H9 (cell line): ENCODE measurements around the gene CCDC159. TPM values are rescaled to one million over a fixed set of nuclear protein-coding genes. Genes with fewer than 3 reads are reported as not detected.

Source experiments
- DNase-seq: peaks from one replicate; pipeline ENCODE4 v3.0.0-alpha.2; 2017
- H2AFZ ChIP-seq: one replicate; pipeline ENCODE4 v1.6.1; 2013; ENCODE audit warnings: mild to moderate bottlenecking, low read length, control low read depth, moderate library complexity
- H2AK5ac ChIP-seq: 2 replicates; pipeline ENCODE4 v1.6.1; 2013; ENCODE audit warnings: low read length, control low read depth, mixed read lengths; ENCODE audit not compliant: insufficient read length
- H2BK120ac ChIP-seq: one replicate; pipeline ENCODE4 v1.6.1; 2013; ENCODE audit warnings: low read depth, mild to moderate bottlenecking, low read length, control low read depth, inconsistent platforms; ENCODE audit not compliant: poor library complexity, severe bottlenecking
- H2BK12ac ChIP-seq: 2 replicates; pipeline ENCODE4 v1.6.1; 2013; ENCODE audit warnings: low read length, control low read depth, mixed read lengths, low read depth; ENCODE audit not compliant: insufficient read length
- H2BK15ac ChIP-seq: 2 replicates; pipeline ENCODE4 v1.6.1; 2013; ENCODE audit warnings: low read depth, low read length, control low read depth
- H2BK20ac ChIP-seq: one replicate; pipeline ENCODE4 v1.6.1; 2013; ENCODE audit warnings: low read depth, mild to moderate bottlenecking, low read length, control low read depth, inconsistent platforms; ENCODE audit not compliant: poor library complexity, severe bottlenecking
- H2BK5ac ChIP-seq: 2 replicates; pipeline ENCODE4 v1.6.1; 2013; ENCODE audit warnings: low read length, control low read depth, mixed read lengths; ENCODE audit not compliant: insufficient read length
- H3K14ac ChIP-seq: 2 replicates; pipeline ENCODE4 v1.6.1; 2013; ENCODE audit warnings: low read length, control low read depth; ENCODE audit not compliant: insufficient read depth
- H3K18ac ChIP-seq: 2 replicates; pipeline ENCODE4 v1.6.1; 2013; ENCODE audit warnings: low read depth, mild to moderate bottlenecking, mixed read lengths, low read length, control low read depth; ENCODE audit not compliant: insufficient read length
- H3K23ac ChIP-seq: 2 replicates; pipeline ENCODE4 v1.6.1; 2013; ENCODE audit warnings: low read length, control low read depth, mixed read lengths, low read depth; ENCODE audit not compliant: insufficient read length
- H3K23me2 ChIP-seq: 2 replicates; pipeline ENCODE4 v1.6.1; 2013; ENCODE audit warnings: low read depth, mild to moderate bottlenecking, mixed read lengths, low read length, control low read depth; ENCODE audit not compliant: insufficient read length, poor library complexity, severe bottlenecking
- H3K27ac ChIP-seq: 2 replicates; pipeline ENCODE4 v1.5.1; 2013; ENCODE audit warnings: low read length, control low read depth, mixed read lengths, low read depth; ENCODE audit not compliant: insufficient read length
- H3K27me3 ChIP-seq: 2 replicates; pipeline ENCODE4 v1.6.1; 2013; ENCODE audit warnings: low read length, control low read depth, inconsistent platforms; ENCODE audit not compliant: insufficient read depth
- H3K4ac ChIP-seq: 2 replicates; pipeline ENCODE4 v1.6.1; 2013; ENCODE audit warnings: low read depth, mild to moderate bottlenecking, control low read depth, inconsistent platforms, low read length, moderate library complexity
- H3K4me1 ChIP-seq: 2 replicates; pipeline ENCODE4 v1.6.1; 2013; ENCODE audit warnings: low read length, control low read depth, inconsistent platforms; ENCODE audit not compliant: insufficient read depth
- H3K4me2 ChIP-seq: 2 replicates; pipeline ENCODE4 v1.6.1; 2013; ENCODE audit warnings: low read length, control low read depth, mixed read lengths; ENCODE audit not compliant: insufficient read length, insufficient read depth
- H3K56ac ChIP-seq: 2 replicates; pipeline ENCODE4 v1.6.1; 2013; ENCODE audit warnings: low read depth, mild to moderate bottlenecking, mixed read lengths, low read length, control low read depth; ENCODE audit not compliant: insufficient read length
- H3K79me1 ChIP-seq: 2 replicates; pipeline ENCODE4 v1.6.1; 2013; ENCODE audit warnings: low read depth, mild to moderate bottlenecking, moderate library complexity, low read length, control low read depth, inconsistent platforms; ENCODE audit not compliant: insufficient read depth, poor library complexity, severe bottlenecking
- H3K79me2 ChIP-seq: 2 replicates; pipeline ENCODE4 v1.6.1; 2013; ENCODE audit warnings: low read length, control low read depth, inconsistent platforms; ENCODE audit not compliant: insufficient read depth
- H3K9ac ChIP-seq: 2 replicates; pipeline ENCODE4 v1.6.1; 2013; ENCODE audit warnings: low read length, control low read depth, mixed read lengths; ENCODE audit not compliant: insufficient read length; ENCODE audit errors: extremely low read depth
- H3K9me3 ChIP-seq: one replicate; pipeline ENCODE4 v1.6.1; 2013; ENCODE audit warnings: low read depth, low read length, inconsistent platforms; ENCODE audit not compliant: control insufficient read depth
- H3T11ph ChIP-seq: one replicate; pipeline ENCODE4 v1.6.1; 2013; ENCODE audit warnings: mild to moderate bottlenecking, low read length, control low read depth, inconsistent platforms
- H4K20me1 ChIP-seq: one replicate; pipeline ENCODE4 v1.6.1; 2013; ENCODE audit not compliant: control insufficient read depth, insufficient read length, insufficient read depth
- H4K5ac ChIP-seq: 2 replicates; pipeline ENCODE4 v1.6.1; 2013; ENCODE audit warnings: low read depth, mild to moderate bottlenecking, mixed read lengths, low read length, control low read depth; ENCODE audit not compliant: insufficient read length
- H4K8ac ChIP-seq: replicated peaks from 2 replicates; pipeline ENCODE4 v1.6.1; 2013; ENCODE audit warnings: low read length, control low read depth, mixed read lengths, low read depth; ENCODE audit not compliant: insufficient read length
- H4K91ac ChIP-seq: 2 replicates; pipeline ENCODE4 v1.6.1; 2013; ENCODE audit warnings: low read depth, mild to moderate bottlenecking, moderate library complexity, mixed read lengths, low read length, control low read depth; ENCODE audit not compliant: insufficient read length
- H3K27ac Mint-ChIP-seq, 3 experiments: 2 replicates in 2 of 3; 3 replicates in 1 of 3; pipeline ENCODE4 v1.8.0; 2020 to 2021; ENCODE audit warnings: mixed read lengths in 3 of 3, mild to moderate bottlenecking in 1 of 3, moderate library complexity in 1 of 3
- H3K27me3 Mint-ChIP-seq: 2 replicates; pipeline ENCODE4 v1.8.0; 2021; ENCODE audit warnings: low read depth, mild to moderate bottlenecking, moderate library complexity, mixed read lengths
- H3K36me3 Mint-ChIP-seq, 3 experiments: 2 replicates in 2 of 3; 3 replicates in 1 of 3; pipeline ENCODE4 v1.8.0; 2020 to 2021; ENCODE audit warnings: low read depth in 3 of 3, mixed read lengths in 3 of 3; ENCODE audit not compliant: insufficient read depth in 1 of 3
- H3K4me1 Mint-ChIP-seq, 2 experiments: 2 replicates each; pipeline ENCODE4 v1.8.0; 2020; ENCODE audit warnings: mixed read lengths in 2 of 2
- H3K4me3 Mint-ChIP-seq, 2 experiments: 2 replicates in 1 of 2; 3 replicates in 1 of 2; pipeline ENCODE4 v1.8.0; 2020 to 2021; ENCODE audit warnings: mild to moderate bottlenecking in 2 of 2, mixed read lengths in 2 of 2, moderate library complexity in 1 of 2
- H3K9me3 Mint-ChIP-seq, 2 experiments: 2 replicates in 1 of 2; 3 replicates in 1 of 2; pipeline ENCODE4 v1.8.0; 2020; ENCODE audit warnings: mild to moderate bottlenecking in 2 of 2, mixed read lengths in 2 of 2, moderate library complexity in 1 of 2
- CTCF ChIP-seq: fragments of 200-600 bp; sonication (generic); conservative IDR thresholded peaks from 3 replicates; pipeline ENCODE4 v1.8.0; 2021; ENCODE audit warnings: antibody characterized with exemption, mild to moderate bottlenecking
- WGBS: extraction: QIAGEN DNeasy Blood & Tissue Kit; methylation state at CpG from one replicate; pipeline ENCODE4 v1.1.7; 2013; ENCODE audit warnings: missing lambda C conversion rate, low lambda C conversion rate, mixed read lengths; ENCODE audit not compliant: insufficient read length; ENCODE audit errors: extremely low coverage; 5-methylcytosine and 5-hydroxymethylcytosine counted together
- total RNA-seq: library from RNA; stranded (reverse); gene quantifications from 2 replicates; pipeline ENCODE4 v1.2.1, GENCODE V29; 2021

CCDC159 gene
- total RNA-seq, 1 experiment from 2014 or later = 5.7 TPM

GRCh38 chr19:11367528-11367927, 21.2 kb downstream of the CCDC159 start:
- Histone ChIP-seq H3K79me2 (no peaks in the 10 kb centered on the region), H3K4me1 (no peaks in the 10 kb centered on the region; the same call in 1 of the 2 replicates), H4K91ac (no peak overlapping the region), H3K9me3 (no peaks in the 10 kb centered on the region), H3K4ac (no peak overlapping the region), H3K14ac (no peak overlapping the region), H2AFZ (no peak overlapping the region), H4K8ac (no peak overlapping the region), H4K5ac (no peak overlapping the region), H3K56ac (no peak overlapping the region), H3K27ac (no peak overlapping the region), H3T11ph (no peak overlapping the region), H3K4me2 (no peak overlapping the region), H3K9ac (no peak overlapping the region), H3K18ac (no peak overlapping the region), H2BK5ac (no peak overlapping the region), H2BK120ac (no peak overlapping the region), H3K27me3 (no peaks in the 10 kb centered on the region), H3K23me2 (no peaks in the 10 kb centered on the region), H2AK5ac (no peak overlapping the region), H4K20me1 (no peaks in the 10 kb centered on the region), H3K23ac (no peak overlapping the region), H2BK12ac (no peak overlapping the region), H2BK20ac (no peak overlapping the region), H3K79me1 (no peaks in the 10 kb centered on the region), H2BK15ac (no peak overlapping the region)
- H3K4me3 Mint-ChIP-seq = no peak overlapping the region
- no peak overlapping the region for H3K27ac Mint-ChIP-seq
- no peak for TF ChIP-seq CTCF
- peaks cover 0 to 4% of the 10 kb centered on the region in 2 experiments; a peak in 2 of 4 replicates for H3K4me1 Mint-ChIP-seq
- H3K9me3 Mint-ChIP-seq = no peaks in the 10 kb centered on the region
- peaks cover 2 to 21% (median 9%) of the 10 kb centered on the region in 3 experiments; a peak in 6 of 7 replicates for H3K36me3 Mint-ChIP-seq
- H3K27me3 Mint-ChIP-seq = no peaks in the 10 kb centered on the region
- WGBS = no CpG with 5 or more reads among the region's 2 CpGs
- DNase-seq = no peak
